Uterus (tissue), 2 donors: ENCODE results near the gene SNAPIN.

Experiments
- POLR2A ChIP-seq, 2 donors: fragments of 450-650 bp; IDR thresholded peaks; one replicate each; pipeline ENCODE4 v1.6.1; 2016; ENCODE audit warnings: antibody characterized with exemption in 2 of 2, mild to moderate bottlenecking in 1 of 2, moderate library complexity in 1 of 2
- TF ChIP-seq, protein P1 (sequence below), 4 experiments: fragments of 200-600 bp in 2 of 4; fragments of 450-650 bp in 2 of 4; sonication (generic) in 2 of 4; IDR thresholded peaks; one replicate each; pipeline ENCODE4 v1.5.1; 2016 to 2019; ENCODE audit warnings: antibody characterized with exemption in 4 of 4, mild to moderate bottlenecking in 2 of 4, moderate library complexity in 1 of 4

GRCh38 chr1:153636312-153636711, 22.2 kb upstream of the SNAPIN start:
- TF ChIP-seq POLR2A (IDR thresholded peaks at IDR 0.05) = no peak
- TF ChIP-seq, protein P1, sequence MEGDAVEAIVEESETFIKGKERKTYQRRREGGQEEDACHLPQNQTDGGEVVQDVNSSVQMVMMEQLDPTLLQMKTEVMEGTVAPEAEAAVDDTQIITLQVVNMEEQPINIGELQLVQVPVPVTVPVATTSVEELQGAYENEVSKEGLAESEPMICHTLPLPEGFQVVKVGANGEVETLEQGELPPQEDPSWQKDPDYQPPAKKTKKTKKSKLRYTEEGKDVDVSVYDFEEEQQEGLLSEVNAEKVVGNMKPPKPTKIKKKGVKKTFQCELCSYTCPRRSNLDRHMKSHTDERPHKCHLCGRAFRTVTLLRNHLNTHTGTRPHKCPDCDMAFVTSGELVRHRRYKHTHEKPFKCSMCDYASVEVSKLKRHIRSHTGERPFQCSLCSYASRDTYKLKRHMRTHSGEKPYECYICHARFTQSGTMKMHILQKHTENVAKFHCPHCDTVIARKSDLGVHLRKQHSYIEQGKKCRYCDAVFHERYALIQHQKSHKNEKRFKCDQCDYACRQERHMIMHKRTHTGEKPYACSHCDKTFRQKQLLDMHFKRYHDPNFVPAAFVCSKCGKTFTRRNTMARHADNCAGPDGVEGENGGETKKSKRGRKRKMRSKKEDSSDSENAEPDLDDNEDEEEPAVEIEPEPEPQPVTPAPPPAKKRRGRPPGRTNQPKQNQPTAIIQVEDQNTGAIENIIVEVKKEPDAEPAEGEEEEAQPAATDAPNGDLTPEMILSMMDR (IDR thresholded peaks at IDR 0.05) = no peak
